GM21528 (cell line): ENCODE measurements around the gene ZNF134.

Experiments used
- ATAC-seq: cut with Tn5 transposase; IDR thresholded peaks from one replicate; pipeline ENCODE4 v1.9.1; 2021; ENCODE audit warnings: mild to moderate bottlenecking, moderate library complexity; ENCODE audit not compliant: unreplicated experiment, low FRiP score

Gene ZNF134

DNA sequence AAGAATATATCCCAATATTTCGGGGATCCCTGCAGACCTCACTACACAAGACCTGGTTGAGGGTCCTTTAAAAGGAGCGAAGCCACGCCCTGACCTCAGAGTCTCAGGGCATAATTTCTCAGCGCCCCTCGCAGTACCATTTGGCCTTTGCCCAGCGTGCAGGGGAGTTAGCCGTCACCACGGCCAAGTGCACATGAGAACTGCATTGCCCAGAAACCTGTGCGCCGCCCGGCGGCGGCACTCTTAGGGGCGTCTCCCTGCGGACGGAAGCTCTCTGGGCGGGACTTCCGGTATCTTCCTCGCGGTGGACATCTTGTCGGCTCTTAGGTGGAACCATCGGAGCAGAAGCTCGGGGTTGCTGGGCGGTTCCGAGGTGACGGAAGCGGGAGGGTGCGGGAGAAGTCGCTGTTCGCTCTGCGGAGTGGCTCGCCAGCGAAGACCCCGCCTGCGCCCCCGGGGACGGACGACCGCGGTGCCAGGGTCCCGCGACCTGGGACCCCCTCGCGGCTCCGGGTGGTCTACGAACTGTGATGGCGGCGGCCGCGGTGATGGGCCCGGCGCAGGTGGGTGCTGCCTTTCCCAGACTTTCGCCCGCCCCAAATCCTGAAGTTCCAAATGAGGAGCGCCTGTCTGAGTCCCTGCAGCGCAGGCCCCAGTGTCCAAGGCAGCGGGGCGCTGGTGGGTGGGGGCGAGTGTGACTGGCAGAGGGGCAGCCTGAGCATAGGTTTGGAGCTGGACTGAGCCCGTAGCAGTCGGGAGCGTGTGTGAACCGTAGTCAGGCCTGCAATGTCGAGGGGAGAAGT, at the start of gene ZNF134:
ZNF134 (plus strand) TSS at position 302 of the 803 bp plus-strand sequence. CDS start 5,227 bp downstream, outside the sequence.
- ATAC-seq, result peak; percentile 94

GRCh38 chr19:57566396-57567265, 47.4 kb upstream of the ZNF134 start:
- no peak for ATAC-seq

GRCh38 chr19:57570707-57571106, 43.3 kb upstream of the ZNF134 start:
- ATAC-seq, result no peak

DNA sequence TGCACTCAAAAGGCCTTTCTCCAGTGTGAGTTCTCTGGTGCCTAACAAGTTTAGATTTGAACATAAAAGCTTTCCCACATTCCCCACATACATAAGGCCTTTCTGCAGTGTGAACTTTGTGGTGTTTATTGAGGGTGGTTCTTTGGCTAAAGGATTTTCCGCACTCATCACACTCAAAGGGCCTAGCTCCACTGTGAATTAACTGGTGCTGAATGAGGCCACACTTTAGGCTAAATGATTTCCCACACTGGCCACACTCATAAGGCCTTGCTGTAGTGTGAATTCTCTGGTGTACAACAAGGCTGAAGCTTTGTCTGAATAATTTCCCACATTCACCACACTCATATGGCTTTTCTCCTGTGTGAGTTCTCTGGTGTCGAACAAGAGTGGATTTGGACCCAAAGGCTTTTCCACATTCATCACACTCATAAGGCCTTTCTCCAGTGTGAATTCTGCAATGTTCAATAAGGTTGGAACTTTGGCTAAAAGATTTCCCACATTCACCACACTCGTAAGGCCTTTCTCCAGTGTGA, 41.6 kb upstream of the ZNF134 start:
- ATAC-seq, result no peak

DNA sequence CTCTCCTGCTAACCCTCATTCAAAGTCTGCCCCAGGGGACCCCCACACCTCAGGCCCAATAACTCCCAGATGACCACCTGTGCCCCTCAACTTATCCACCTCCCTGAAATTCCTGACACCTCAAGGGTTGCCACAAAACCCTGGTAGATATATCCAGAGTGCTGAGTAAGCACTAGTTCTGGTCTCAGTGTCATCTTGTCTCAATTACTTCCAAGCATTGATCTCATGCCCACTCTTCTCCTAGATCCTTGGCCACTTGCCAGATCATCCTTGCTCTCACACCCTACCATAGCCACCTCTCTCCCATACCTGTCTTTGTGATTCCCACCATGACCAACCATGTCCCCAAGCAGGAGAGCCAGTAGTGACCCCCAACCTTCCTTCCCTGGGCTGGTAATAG, 37.4 kb upstream of the ZNF134 start:
- no peak for ATAC-seq

- ATAC-seq, result peak; percentile 82
Measured at GRCh38 chr19:57578487-57579205, 35.4 kb upstream of the ZNF134 start, which contains the start of gene ZNF416. TSS of gene ZNF416 (minus strand) at chr19:57578911. CDS start at chr19:57578704, 207 bp downstream.

DNA sequence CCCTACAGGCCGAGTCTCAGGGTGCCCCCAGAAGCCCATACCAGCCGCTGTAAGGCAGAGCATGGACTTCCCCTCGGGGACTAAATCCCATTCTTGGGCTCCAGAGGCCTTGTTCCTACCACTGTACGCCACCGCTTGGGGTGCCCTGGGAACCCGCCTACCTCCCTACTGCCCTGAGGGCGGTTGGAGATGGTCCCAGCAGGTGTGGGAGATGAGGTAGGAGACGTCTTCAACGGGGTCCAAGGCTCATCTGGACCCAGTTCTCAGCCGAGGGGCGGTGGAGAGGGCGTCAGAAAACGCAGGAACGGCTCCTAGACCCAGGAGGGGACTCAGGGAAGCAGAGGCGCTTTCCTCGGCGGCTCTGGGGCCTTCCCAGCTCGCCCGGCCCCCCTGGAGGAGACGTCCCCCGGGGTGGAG, 30.9 kb upstream of the ZNF134 start:
- no peak for ATAC-seq

DNA sequence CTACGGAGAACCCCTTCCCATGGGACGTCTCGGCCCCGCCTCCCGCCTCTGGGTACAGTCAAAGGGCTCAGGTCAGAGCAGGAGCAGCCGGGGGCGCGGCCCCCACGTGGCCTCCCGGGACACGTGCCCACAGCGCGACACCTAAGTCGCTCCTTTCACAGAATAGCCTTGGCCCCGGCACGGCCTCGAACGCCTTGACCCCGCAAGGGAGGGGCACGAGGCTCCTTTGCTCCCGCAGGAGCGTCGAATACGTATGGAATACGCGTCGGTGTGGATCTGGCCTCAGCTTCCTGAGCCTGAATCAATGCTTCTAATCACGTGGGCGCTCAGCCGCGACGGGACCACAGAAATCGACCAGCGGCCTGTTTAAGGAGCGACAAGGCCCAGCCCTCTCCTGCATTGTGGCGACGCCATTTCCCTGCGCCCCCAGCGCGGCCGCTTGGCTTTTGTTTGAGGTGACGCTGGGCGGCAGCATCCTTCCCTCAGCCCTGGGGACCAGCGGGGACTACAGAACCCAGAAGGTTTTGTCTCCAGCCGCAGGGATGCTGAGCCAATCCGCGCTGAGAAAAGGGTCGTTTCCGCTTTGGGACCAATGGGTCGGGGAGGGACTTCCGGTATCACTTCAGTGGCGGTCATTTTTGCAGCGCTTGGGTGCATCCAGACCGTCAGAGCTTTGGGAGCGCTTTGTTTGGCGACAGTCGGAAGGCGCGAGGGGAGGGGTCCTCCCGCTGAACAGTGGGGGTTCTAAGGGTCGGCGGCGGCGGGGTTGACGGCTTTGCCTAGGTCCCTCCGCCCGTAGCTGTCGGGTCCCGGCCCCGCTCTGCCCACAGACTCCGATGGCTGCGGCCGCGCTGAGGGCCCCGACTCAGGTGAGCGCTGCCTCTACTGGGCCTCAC, 30.3 kb upstream of the ZNF134 start, which contains the start of gene ZIK1:
ZIK1 (plus strand) TSS at position 625 of the 896 bp plus-strand sequence; CDS start at position 837, 212 bp downstream.
- peak; percentile 82 for ATAC-seq

DNA sequence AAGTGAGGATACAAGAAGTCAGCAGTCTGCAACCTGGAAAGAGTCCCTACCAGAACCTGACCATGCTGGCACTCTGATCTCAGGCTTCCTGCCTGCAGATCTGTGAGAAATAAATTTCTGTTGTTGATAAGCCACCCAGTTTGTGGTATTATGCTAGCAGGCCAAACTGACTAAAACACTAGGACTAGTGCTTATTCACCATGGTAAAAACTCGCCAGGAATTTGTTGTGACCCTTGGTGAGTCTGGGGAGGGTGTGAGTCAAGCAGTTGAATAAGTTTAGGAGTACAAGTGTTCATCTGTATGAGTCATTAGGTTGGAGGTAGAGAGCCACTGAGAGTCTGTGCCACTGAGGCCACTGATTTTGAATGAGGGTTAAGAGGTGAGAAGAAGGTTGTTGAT, 26.5 kb upstream of the ZNF134 start:
- no peak for ATAC-seq

DNA sequence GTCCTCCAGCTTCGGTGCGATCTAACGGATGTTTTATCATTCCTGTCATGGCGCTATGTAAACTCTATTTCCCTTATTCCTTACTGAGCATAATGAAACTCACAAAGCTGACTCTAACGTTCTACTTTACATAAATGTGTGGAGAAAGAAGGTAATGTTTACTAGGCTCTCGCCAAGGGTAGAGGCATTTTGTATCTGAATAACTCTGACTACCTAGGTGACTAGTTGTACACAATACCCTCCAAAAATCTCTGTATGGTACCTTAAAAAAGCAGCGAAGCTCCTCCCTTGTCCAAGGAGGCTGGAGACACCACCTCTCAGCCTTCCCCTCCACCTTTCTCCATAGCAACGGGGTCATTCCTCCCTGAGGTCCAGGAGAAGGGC, 14.7 kb upstream of the ZNF134 start:
- ATAC-seq, result peak; percentile 15

- peak; percentile 94 for ATAC-seq
Measured at GRCh38 chr19:57599761-57600383, 14.2 kb upstream of the ZNF134 start, which contains the start of gene ZNF530. TSS of gene ZNF530 (plus strand) at chr19:57599885. CDS start at chr19:57604346, 4,461 bp downstream.

DNA sequence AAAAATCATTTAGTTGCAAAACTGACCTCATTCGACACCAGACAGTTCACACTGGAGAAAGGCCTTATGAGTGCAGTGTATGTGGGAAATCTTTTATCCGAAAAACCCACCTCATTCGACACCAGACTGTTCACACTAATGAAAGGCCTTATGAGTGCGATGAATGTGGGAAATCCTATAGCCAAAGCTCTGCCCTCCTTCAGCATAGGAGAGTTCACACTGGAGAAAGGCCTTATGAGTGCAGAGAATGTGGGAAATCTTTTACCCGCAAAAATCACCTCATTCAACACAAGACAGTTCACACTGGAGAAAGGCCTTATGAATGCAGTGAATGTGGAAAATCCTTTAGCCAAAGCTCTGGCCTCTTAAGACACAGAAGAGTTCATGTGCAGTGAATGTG, 7.1 kb upstream of the ZNF134 start:
- ATAC-seq, result no peak

DNA sequence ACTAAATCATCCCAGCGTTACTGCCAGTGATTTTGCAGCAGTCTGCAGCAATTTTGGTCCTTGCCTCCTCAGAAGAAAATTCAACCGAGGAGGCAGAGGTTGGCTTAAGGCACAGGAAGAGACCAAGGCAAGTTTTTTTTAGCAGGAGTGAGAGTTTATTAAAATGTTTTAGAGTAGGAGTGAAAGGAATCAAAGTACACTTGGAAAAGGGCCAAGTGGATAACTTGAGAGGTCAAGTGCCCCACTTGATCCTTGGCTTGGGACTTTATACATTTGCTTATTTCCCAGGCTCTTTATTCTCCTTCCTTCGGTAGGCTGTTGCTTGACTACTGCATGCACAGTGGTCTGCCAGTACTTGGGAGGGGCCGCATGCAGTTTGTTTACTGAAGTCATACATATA, 2.9 kb upstream of the ZNF134 start:
- ATAC-seq, result no peak

GRCh38 chr19:57615346-57615745, 1.3 kb downstream of the ZNF134 start:
- ATAC-seq, result no peak

DNA sequence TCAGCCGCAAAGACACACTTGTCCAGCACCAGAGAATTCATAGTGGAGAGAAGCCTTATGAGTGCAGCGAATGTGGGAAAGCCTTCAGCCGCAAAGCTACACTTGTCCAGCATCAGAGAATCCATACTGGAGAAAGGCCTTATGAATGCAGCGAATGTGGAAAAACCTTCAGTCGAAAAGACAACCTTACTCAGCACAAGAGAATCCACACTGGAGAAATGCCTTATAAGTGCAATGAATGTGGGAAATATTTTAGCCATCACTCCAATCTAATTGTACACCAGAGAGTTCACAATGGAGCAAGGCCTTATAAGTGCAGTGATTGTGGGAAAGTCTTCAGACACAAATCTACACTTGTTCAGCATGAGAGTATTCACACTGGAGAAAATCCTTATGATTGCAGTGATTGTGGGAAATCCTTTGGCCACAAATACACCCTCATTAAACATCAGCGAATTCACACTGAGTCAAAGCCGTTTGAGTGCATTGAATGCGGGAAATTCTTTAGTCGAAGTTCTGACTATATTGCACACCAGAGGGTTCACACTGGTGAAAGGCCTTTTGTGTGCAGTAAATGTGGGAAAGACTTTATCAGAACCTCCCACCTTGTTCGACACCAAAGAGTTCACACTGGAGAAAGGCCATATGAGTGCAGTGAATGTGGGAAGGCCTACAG, 6.8 kb downstream of the ZNF134 start:
- no peak for ATAC-seq

DNA sequence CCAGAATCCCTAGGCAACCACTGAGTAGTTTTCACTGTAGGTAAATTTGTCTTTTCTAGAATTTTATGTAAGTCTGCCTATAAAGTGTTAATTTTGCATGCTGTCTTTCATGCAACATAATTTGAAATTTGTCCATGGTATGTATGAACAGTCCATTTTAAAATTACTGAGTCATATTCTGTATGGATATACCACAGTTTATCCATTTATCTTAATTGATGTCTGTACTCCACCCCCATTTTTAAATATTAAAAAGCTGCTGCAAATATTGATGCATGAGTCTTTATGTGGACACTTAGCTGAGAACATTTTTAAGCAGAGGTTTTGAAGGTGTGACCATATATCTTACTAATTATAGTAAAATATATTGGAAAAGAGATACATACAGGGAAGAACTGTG, 9.0 kb downstream of the ZNF134 start:
- ATAC-seq, result no peak

- ATAC-seq, result peak; percentile 95
Measured at GRCh38 chr19:57632987-57633831, 19.2 kb downstream of the ZNF134 start, which contains the start of gene ZNF211. TSS of gene ZNF211 (plus strand) at chr19:57633168. CDS start at chr19:57633347, 179 bp downstream.
